Activated naive CD8-positive, alpha-beta T cell treated with anti-CD3 and anti-CD28 coated beads, Interleukin-2, amount 10 ng/mL, durations not matched to agents 7 days and 5 days (primary cell): ENCODE measurements around the gene CTXN3. TPM values are rescaled to one million over a fixed set of nuclear protein-coding genes. Genes with fewer than 3 reads are reported as not detected.

Experiments
- ATAC-seq: fragments of 150-1000 bp; cut with Tn5 transposase; one replicate; pipeline ENCODE4 v1.10.0; 2021; ENCODE audit warnings: low read depth, moderate library complexity
- POLR2A ChIA-PET: fragments of 350-600 bp; sonication (Branson Sonifier 250); formaldehyde crosslinking; loops from one replicate; lab custom pipeline; 2021; ENCODE audit warnings: antibody characterized with exemption; lab: Charles Lee
- DNase-seq: peaks from one replicate; pipeline ENCODE4 v3.0.0; 2021
- H3K27ac Mint-ChIP-seq: one replicate; pipeline ENCODE4 v1.8.0; 2022; ENCODE audit warnings: mild to moderate bottlenecking, mixed read lengths
- H3K27me3 Mint-ChIP-seq: one replicate; pipeline ENCODE4 v1.8.0; 2022; ENCODE audit warnings: mild to moderate bottlenecking, moderate library complexity, mixed read lengths
- H3K36me3 Mint-ChIP-seq: one replicate; pipeline ENCODE4 v1.8.0; 2021; ENCODE audit warnings: mild to moderate bottlenecking, mixed read lengths
- H3K4me1 Mint-ChIP-seq: one replicate; pipeline ENCODE4 v1.8.0; 2021; ENCODE audit warnings: mixed read lengths
- H3K4me3 Mint-ChIP-seq: one replicate; pipeline ENCODE4 v1.8.0; 2022; ENCODE audit warnings: mild to moderate bottlenecking, moderate library complexity, mixed read lengths
- H3K9me3 Mint-ChIP-seq: one replicate; pipeline ENCODE4 v1.8.0; 2021; ENCODE audit warnings: mixed read lengths
- total RNA-seq, 2 experiments: library from RNA; stranded (reverse); gene quantifications; one replicate each; pipeline ENCODE4 v1.2.3, GENCODE V29; 2021

CTXN3 gene
- total RNA-seq, 2 experiments from 2014 or later: not detected

GRCh38 chr5:127696683-127697082, 47.8 kb downstream of the CTXN3 start:
- ATAC-seq (no peak), DNase-seq (no peak)
- no peaks in the 10 kb centered on the region for H3K36me3 Mint-ChIP-seq
- peaks cover 7% of the 10 kb centered on the region for H3K27me3 Mint-ChIP-seq
- POLR2A ChIA-PET: no interaction called here
- H3K4me3 Mint-ChIP-seq: no peak overlapping the region
- no peak overlapping the region for H3K27ac Mint-ChIP-seq
- no peaks in the 10 kb centered on the region for H3K4me1 Mint-ChIP-seq
- H3K9me3 Mint-ChIP-seq: no peaks in the 10 kb centered on the region

DNA sequence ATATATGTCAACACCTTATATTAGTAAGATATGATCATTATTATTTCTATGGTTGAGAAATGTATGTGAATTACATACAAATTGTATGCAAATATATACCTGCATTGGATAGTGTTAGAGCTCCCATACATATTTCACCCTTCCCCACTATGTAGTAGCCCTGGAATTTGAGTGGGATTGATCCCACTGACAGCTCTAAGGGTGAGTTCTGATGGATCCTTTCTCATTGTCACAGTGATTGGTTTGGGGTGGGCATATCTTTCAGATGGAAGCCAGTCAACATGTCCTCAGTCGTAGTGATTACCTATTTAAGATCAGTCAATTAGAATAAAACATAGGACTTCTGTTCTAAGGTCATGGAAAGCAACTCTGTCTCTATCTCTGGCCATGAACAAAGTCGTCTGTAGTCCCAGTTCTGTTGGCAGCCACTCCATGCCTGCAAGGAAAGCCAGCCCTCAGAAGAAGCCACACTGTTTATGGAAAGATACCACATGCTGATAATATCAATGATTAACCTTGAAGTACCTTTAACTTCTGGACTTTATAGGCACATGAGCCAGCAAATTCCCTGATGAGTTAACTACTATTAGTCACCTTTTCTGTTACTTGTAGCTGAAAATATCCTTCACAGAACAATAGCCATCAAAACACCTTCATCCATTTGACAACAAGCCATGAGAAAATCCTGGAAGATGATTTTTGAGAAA, 49.2 kb downstream of the CTXN3 start:
- Mint-ChIP-seq H3K36me3 (no peaks in the 10 kb centered on the region), H3K9me3 (no peaks in the 10 kb centered on the region), H3K4me3 (no peak overlapping the region), H3K27ac (no peak overlapping the region), H3K4me1 (no peaks in the 10 kb centered on the region), H3K27me3 (peaks cover 7% of the 10 kb centered on the region)
- ATAC-seq: no peak
- DNase-seq: no peak
- POLR2A ChIA-PET: no interaction called here

DNA sequence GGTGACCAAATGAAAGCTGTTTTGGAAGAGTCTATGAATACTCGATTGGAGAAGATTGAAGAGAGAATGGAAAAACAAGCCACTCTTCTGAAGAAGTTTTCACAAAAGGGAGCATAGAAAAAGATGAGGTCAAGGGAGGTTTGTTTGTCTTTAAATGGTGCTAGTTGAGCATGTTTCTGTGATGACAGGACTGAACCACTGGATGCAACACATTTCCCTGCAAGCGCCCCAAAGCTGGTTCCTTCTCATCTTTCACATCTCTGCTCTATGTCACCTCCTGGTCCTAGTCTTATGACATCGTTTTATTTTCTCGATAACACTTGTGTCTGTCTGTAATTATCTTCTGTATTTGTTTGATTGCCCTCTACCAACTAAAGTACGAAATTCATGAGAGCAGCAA, 50.5 kb downstream of the CTXN3 start:
- no peaks in the 10 kb centered on the region for H3K36me3 Mint-ChIP-seq
- H3K4me3 Mint-ChIP-seq: no peak overlapping the region
- H3K27me3 Mint-ChIP-seq: peaks cover 4% of the 10 kb centered on the region
- no peaks in the 10 kb centered on the region for H3K9me3 Mint-ChIP-seq
- DNase-seq (no peak), ATAC-seq (no peak)
- H3K27ac Mint-ChIP-seq: no peak overlapping the region
- POLR2A ChIA-PET: no interaction called here
- no peaks in the 10 kb centered on the region for H3K4me1 Mint-ChIP-seq

- H3K36me3 Mint-ChIP-seq: no peaks in the 10 kb centered on the region
- H3K27ac Mint-ChIP-seq: no peak overlapping the region
- DNase-seq: no peak
- no peak for ATAC-seq
- no peaks in the 10 kb centered on the region for H3K4me1 Mint-ChIP-seq
- H3K4me3 Mint-ChIP-seq: no peak overlapping the region
- H3K9me3 Mint-ChIP-seq: no peaks in the 10 kb centered on the region
- peaks cover 4% of the 10 kb centered on the region for H3K27me3 Mint-ChIP-seq
- POLR2A ChIA-PET: no interaction called here
Measured at GRCh38 chr5:127700237-127700766, 51.4 kb downstream of the CTXN3 start.

DNA sequence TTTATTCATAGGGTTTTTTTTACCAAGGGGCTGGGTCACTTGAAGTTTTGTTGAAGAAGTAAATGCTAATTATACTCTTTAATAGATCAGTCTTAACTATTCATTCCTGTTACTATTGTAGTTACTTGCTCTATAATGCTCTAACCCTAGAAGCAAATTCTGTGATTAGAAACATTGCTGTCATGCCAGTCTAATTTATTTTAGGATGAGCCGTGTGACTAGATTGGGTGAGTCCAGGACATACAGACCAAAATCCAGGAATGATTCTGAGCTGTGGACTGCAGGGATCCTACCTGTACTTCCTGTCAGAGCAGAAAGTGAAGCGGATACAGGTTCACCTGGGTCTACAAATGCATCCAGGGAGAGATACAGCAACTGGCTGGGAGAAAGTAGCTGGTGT, 53.6 kb downstream of the CTXN3 start:
- H3K4me1 Mint-ChIP-seq: no peaks in the 10 kb centered on the region
- DNase-seq: no peak
- no peak overlapping the region for H3K27ac Mint-ChIP-seq
- POLR2A ChIA-PET: no interaction called here
- H3K4me3 Mint-ChIP-seq: no peak overlapping the region
- H3K36me3 Mint-ChIP-seq: no peaks in the 10 kb centered on the region
- peaks cover 4% of the 10 kb centered on the region for H3K27me3 Mint-ChIP-seq
- ATAC-seq: no peak
- H3K9me3 Mint-ChIP-seq: no peaks in the 10 kb centered on the region

DNA sequence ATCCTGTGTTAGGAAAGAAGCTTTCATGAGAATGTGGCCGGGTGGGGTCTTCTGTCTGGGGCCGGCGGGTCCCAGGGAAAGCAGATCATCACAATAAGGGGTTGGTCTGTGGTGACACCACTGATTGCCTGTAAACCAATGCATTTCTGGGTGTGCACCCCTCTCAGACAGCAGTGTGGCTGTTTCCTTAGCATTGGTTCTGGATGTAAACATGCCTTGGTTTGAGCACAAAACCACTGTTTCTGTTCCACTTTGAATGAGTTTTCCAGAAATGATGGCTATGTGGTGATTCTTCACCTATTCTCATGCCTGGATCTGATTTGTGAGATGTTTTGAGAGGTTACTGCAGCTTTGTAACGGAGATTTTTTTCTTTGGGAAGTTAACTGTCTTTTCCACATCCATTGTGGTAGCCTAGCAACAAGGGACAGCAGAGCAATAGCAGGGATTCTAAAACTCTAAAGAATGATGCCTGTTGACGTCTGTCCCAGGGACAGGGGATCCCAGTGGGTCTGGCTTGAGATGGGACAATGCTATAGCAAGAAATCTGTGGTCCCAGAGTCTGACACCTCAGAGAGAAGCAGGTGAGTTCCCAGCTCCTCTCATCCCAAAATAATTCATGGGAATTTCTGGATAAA, 54.2 kb downstream of the CTXN3 start, which contains the start of gene CCDC192:
Gene CCDC192 (plus strand): TSS at position 466 of the 636 bp plus-strand sequence. CDS start 55 bp downstream, at position 521.
- POLR2A ChIA-PET: no interaction called here
- DNase-seq (no peak), ATAC-seq (no peak)
- no peaks in the 10 kb centered on the region for H3K36me3 Mint-ChIP-seq
- no peak within 1 kb of the TSS for H3K4me3 Mint-ChIP-seq
- no peak within 1 kb of the TSS for H3K27ac Mint-ChIP-seq
- H3K4me1 Mint-ChIP-seq: no peaks in the 10 kb centered on the region
- peaks cover 3% of the 10 kb centered on the region for H3K27me3 Mint-ChIP-seq
- H3K9me3 Mint-ChIP-seq: no peaks in the 10 kb centered on the region

DNA sequence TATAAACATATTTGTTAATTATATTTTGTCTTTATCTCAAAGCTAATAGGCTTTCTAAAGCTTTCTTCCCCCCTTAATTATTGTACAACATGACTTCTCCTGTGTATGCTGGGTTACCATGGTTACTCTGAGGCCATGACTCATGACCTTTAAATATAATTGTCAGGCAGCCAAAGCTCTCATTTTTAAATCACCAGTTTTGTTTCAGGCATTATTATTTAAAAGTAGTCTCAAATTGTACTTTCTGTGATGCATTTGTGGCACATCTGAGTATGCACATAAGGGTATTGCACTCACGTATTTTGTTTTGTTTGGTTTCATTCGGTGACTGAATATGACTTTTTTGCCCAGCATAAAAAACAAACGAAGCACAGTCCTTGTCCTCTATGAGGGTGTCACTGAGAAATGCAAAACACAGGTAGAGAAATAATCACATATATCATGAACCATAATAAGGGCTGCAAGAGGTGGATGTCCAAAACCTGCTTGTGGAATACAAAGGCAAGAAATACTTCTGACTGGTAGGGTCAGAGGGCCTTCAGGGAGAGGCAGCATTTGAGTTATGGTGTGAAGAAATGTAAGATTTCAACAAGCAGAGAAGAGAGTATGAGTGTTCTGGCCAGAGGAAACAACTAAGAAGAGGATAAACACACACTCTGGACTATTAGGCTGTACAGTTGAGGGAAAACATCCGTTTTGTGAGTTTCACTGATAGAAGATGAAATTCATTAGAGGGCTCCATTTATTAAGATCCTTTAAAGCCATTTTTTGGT, 56.4 kb downstream of the CTXN3 start:
- Mint-ChIP-seq H3K9me3 (no peaks in the 10 kb centered on the region), H3K27me3 (peaks cover 2% of the 10 kb centered on the region), H3K4me3 (no peak overlapping the region), H3K27ac (no peak overlapping the region), H3K4me1 (no peaks in the 10 kb centered on the region), H3K36me3 (no peaks in the 10 kb centered on the region)
- ATAC-seq (no peak), DNase-seq (no peak)
- POLR2A ChIA-PET: no interaction called here

DNA sequence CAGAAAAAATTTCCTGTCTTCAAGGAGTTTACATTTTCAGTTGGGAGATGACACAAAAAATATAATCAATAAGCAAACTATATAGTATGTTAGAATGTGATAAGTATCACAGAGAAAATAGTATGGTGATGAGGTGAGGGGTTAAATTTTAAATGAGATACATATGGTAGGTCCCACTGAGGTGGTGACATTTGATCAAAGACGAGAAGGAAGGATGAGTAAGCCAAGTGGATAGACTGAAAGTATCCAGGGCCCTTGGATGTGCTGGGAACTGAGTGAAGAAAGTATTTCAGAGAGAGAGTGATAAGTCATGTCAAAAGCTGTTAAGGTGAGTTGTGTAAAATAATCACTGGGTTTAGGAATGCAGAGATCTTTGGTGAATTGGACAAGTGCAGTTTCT, 57.8 kb downstream of the CTXN3 start:
- H3K36me3 Mint-ChIP-seq: no peaks in the 10 kb centered on the region
- H3K9me3 Mint-ChIP-seq: no peaks in the 10 kb centered on the region
- H3K4me1 Mint-ChIP-seq: no peaks in the 10 kb centered on the region
- H3K4me3 Mint-ChIP-seq: no peak overlapping the region
- POLR2A ChIA-PET: no interaction called here
- ATAC-seq (no peak), DNase-seq (no peak)
- no peak overlapping the region for H3K27ac Mint-ChIP-seq
- no peaks in the 10 kb centered on the region for H3K27me3 Mint-ChIP-seq

DNA sequence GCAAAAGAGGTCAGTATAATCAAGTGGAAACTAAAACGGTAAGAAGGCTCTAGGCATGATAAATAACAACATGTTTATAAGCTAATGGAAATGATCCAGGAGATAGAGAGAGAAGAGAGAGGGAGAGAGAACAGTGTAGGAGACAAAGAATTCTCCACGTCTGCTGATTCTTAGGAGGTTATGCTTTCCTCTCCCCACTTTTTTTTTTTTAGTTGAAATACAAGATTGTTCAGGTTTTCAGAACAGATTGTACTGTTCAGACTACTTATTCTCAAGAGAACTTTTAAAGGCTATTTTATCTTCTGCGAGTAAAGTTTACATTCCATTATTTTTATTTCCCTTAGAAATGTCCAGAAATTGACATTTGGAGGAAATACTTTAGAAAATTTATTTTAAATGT, 58.3 kb downstream of the CTXN3 start:
- POLR2A ChIA-PET: no interaction called here
- no peak for ATAC-seq
- no peaks in the 10 kb centered on the region for H3K9me3 Mint-ChIP-seq
- no peak for DNase-seq
- no peak overlapping the region for H3K27ac Mint-ChIP-seq
- no peaks in the 10 kb centered on the region for H3K36me3 Mint-ChIP-seq
- no peaks in the 10 kb centered on the region for H3K27me3 Mint-ChIP-seq
- H3K4me1 Mint-ChIP-seq: no peaks in the 10 kb centered on the region
- no peak overlapping the region for H3K4me3 Mint-ChIP-seq

Other genes starting within 250 kb of the CTXN3 start
- gene PRRC1, start 131.4 kb upstream of the CTXN3 start, total RNA-seq: 10 to 100 TPM; 37.9 to 41.0 TPM
- not detected for gene CCDC192, start 54.3 kb downstream of the CTXN3 start, total RNA-seq